HFFc6 (cell line): ENCODE measurements around the gene DNMT1. TPM values are rescaled to one million over a fixed set of nuclear protein-coding genes. Genes with fewer than 3 reads are reported as not detected.

ENCODE experiments used
- DNase-seq: peaks from one replicate; pipeline ENCODE4 v3.0.0-alpha.2; 2018
- H3K27ac Mint-ChIP-seq: 2 replicates; pipeline ENCODE4 v1.8.0; 2020; ENCODE audit warnings: mild to moderate bottlenecking, mixed read lengths
- H3K27me3 Mint-ChIP-seq: 2 replicates; pipeline ENCODE4 v1.8.0; 2021; ENCODE audit warnings: mild to moderate bottlenecking, moderate library complexity, mixed read lengths; ENCODE audit not compliant: insufficient read depth
- H3K36me3 Mint-ChIP-seq: 2 replicates; pipeline ENCODE4 v1.8.0; 2021; ENCODE audit warnings: low read depth, mixed read lengths
- H3K4me1 Mint-ChIP-seq: 2 replicates; pipeline ENCODE4 v1.8.0; 2020; ENCODE audit warnings: low read depth, mixed read lengths
- H3K4me3 Mint-ChIP-seq: 2 replicates; pipeline ENCODE4 v1.8.0; 2020; ENCODE audit warnings: mild to moderate bottlenecking, moderate library complexity, mixed read lengths
- H3K9me3 Mint-ChIP-seq: 2 replicates; pipeline ENCODE4 v1.8.0; 2020; ENCODE audit warnings: mild to moderate bottlenecking, mixed read lengths
- CTCF ChIP-seq: fragments of 200-600 bp; sonication (generic); IDR thresholded peaks from 2 replicates; pipeline ENCODE4 v1.5.0; 2021; ENCODE audit warnings: antibody characterized with exemption, mild to moderate bottlenecking
- total RNA-seq, 6 experiments: library from RNA; stranded (reverse); fragmentation: NEBNext Ultra II Directional; extraction: Animal tissue kit (Norgen Biotek cat#: 25700); gene quantifications; 2 replicates in 1 of 6; 3 replicates in 5 of 6; pipeline ENCODE4 v1.2.3, GENCODE V29; 2021

The DNMT1 gene
- total RNA-seq, 6 experiments from 2014 or later = 74.5 to 135 (median 125) TPM

- Mint-ChIP-seq H3K4me3 (no peak overlapping the region), H3K9me3 (no peaks in the 10 kb centered on the region), H3K4me1 (peaks cover 19% of the 10 kb centered on the region), H3K27me3 (peaks cover 2% of the 10 kb centered on the region; the same call in 1 of the 2 replicates), H3K36me3 (no peaks in the 10 kb centered on the region), H3K27ac (no peak overlapping the region)
- TF ChIP-seq CTCF = no peak
- no peak for DNase-seq
These were observed 40.2 kb upstream of the DNMT1 start for GRCh38 chr19:10235003-10235402.

- H3K27ac Mint-ChIP-seq = no peak overlapping the region
- no peaks in the 10 kb centered on the region for H3K36me3 Mint-ChIP-seq
- H3K4me1 Mint-ChIP-seq = peaks cover 25% of the 10 kb centered on the region
- no peaks in the 10 kb centered on the region for H3K9me3 Mint-ChIP-seq
- H3K4me3 Mint-ChIP-seq = no peak overlapping the region
- peaks cover 2% of the 10 kb centered on the region; the same call in 1 of the 2 replicates for H3K27me3 Mint-ChIP-seq
- no peak for DNase-seq
- no peak for TF ChIP-seq CTCF
These were observed 39.2 kb upstream of the DNMT1 start for GRCh38 chr19:10233946-10234345.

GRCh38 chr19:10231612-10232228 is 37.0 kb upstream of the DNMT1 start:
- Mint-ChIP-seq H3K36me3 (no peaks in the 10 kb centered on the region), H3K27ac (peak overlapping the region; percentile 68), H3K9me3 (no peaks in the 10 kb centered on the region), H3K4me3 (peak overlapping the region; percentile 90), H3K27me3 (peaks cover 2% of the 10 kb centered on the region; the same call in 1 of the 2 replicates), H3K4me1 (peaks cover 17% of the 10 kb centered on the region)
- no peak for TF ChIP-seq CTCF
- no peak for DNase-seq

- no peaks in the 10 kb centered on the region for H3K9me3 Mint-ChIP-seq
- peaks cover 2% of the 10 kb centered on the region; the same call in 1 of the 2 replicates for H3K27me3 Mint-ChIP-seq
- peaks cover 24% of the 10 kb centered on the region for H3K4me1 Mint-ChIP-seq
- H3K36me3 Mint-ChIP-seq = no peaks in the 10 kb centered on the region; the same call in 1 of the 2 replicates
- H3K4me3 Mint-ChIP-seq = peak within 1 kb of the TSS; percentile 90
- H3K27ac Mint-ChIP-seq = peak within 1 kb of the TSS; percentile 76
- DNase-seq = peak; percentile 49
- no peak for TF ChIP-seq CTCF
These were observed 36.3 kb upstream of the DNMT1 start, which contains the start of gene S1PR2 for GRCh38 chr19:10230861-10231611. Gene S1PR2 (minus strand): TSS chr19:10231331. CDS start chr19:10224905, 6,426 bp downstream.

GRCh38 chr19:10230173-10230860 is 35.6 kb upstream of the DNMT1 start:
- Mint-ChIP-seq H3K27me3 (peaks cover 2% of the 10 kb centered on the region; the same call in 1 of the 2 replicates), H3K4me3 (peak overlapping the region; percentile 90), H3K36me3 (no peaks in the 10 kb centered on the region; the same call in 1 of the 2 replicates), H3K27ac (peak overlapping the region; percentile 76), H3K9me3 (no peaks in the 10 kb centered on the region), H3K4me1 (peaks cover 30% of the 10 kb centered on the region)
- TF ChIP-seq CTCF = no peak; the same call in 1 of the 2 replicates
- DNase-seq = no peak
